Esophagus squamous epithelium (tissue), 4 donors: ENCODE results near the gene WNK2.

Experiments used
- POLR2A ChIP-seq, 4 donors: fragments of 450-650 bp; IDR thresholded peaks; one replicate each; pipeline ENCODE4 v1.6.1; 2017; ENCODE audit warnings: antibody characterized with exemption in 4 of 4, mild to moderate bottlenecking in 4 of 4, moderate library complexity in 3 of 4
- TF ChIP-seq, protein P1 (sequence below), 6 experiments: fragments of 450-650 bp in 4 of 6; fragments of 200-600 bp in 2 of 6; sonication (generic) in 2 of 6; IDR thresholded peaks; one replicate each; pipeline ENCODE4 v1.5.1; 2016 to 2019; ENCODE audit warnings: antibody characterized with exemption in 6 of 6, mild to moderate bottlenecking in 4 of 6, moderate library complexity in 4 of 6

DNA sequence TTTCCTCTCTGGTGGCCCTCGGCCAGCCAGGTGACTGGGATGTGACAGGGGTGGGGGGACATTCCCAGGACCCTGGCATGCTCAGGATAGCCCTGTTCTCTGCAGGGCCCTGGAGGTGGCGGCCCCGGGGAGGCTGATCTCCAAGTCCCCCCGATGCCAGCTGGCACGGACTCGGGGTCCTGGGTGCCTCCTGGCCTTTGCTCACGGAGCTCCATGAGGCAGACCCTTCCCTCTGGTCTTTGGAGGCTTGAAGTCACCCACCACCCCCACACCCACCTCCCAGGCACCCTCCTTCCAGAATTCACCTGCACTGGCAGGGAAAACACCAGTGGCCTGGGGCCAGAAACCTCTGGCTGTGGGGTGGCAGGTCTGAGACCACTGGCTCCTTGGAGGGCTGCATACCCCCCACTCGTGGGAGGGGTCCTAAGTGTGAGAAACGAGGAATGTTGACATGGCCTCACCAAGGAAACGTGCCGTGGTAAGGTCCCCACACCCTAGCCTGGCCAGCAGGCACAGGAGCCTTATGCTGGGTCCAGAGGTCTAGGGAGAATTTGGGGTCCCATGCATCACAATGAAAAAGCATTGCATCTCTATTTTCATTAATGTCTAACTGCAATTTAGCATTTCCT, 136.8 kb downstream of the WNK2 start:
- TF ChIP-seq, protein P1, sequence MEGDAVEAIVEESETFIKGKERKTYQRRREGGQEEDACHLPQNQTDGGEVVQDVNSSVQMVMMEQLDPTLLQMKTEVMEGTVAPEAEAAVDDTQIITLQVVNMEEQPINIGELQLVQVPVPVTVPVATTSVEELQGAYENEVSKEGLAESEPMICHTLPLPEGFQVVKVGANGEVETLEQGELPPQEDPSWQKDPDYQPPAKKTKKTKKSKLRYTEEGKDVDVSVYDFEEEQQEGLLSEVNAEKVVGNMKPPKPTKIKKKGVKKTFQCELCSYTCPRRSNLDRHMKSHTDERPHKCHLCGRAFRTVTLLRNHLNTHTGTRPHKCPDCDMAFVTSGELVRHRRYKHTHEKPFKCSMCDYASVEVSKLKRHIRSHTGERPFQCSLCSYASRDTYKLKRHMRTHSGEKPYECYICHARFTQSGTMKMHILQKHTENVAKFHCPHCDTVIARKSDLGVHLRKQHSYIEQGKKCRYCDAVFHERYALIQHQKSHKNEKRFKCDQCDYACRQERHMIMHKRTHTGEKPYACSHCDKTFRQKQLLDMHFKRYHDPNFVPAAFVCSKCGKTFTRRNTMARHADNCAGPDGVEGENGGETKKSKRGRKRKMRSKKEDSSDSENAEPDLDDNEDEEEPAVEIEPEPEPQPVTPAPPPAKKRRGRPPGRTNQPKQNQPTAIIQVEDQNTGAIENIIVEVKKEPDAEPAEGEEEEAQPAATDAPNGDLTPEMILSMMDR (IDR thresholded peaks at IDR 0.05), result no peak
- TF ChIP-seq POLR2A (IDR thresholded peaks at IDR 0.05), result no peak
